Stimulated activated CD4-positive, alpha-beta T cell treated with anti-CD3 and anti-CD28 coated beads, Interleukin-4, amount 100 ng/mL, for 48 hours (primary cell): ENCODE results near the gene OTUD3.
"Not testable (repeated sequence)": the region's sequence is repeated elsewhere in the genome, so short reads cannot be mapped to it uniquely, and the experiment has no call there.

Experiments used
- DNase-seq, 2 donors: peaks; one replicate each; pipeline ENCODE4 v3.0.0-alpha.2; 2020; ENCODE audit warnings: low read depth in 2 of 2

OTUD3 gene

GRCh38 chr1:19882111-19883071 lies at the start of gene OTUD3:
Gene OTUD3, plus strand, starts transcription at chr1:19882395. Its CDS starts 119 bp downstream, at chr1:19882514.
- peak; percentile 83 to 92 for DNase-seq

DNA sequence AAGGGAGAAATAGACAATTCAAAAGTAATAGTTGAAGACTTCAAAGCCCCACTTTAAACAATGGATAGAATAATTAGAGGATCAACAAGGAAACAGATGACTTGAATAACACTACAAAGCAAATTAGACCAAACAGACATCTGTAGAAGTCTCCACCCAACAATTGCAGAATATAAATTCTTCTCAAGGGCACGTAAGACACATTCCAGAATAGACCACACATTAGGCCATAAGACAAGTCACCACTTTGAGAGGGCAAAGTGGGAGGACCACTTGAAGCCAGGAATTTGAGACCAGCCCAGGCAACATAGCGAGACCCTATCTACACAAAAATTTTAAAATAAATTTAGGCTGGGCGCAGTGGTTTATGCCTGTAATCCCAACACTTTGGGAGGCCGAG lies 46.6 kb upstream of the OTUD3 start:
- DNase-seq: no peak

DNA sequence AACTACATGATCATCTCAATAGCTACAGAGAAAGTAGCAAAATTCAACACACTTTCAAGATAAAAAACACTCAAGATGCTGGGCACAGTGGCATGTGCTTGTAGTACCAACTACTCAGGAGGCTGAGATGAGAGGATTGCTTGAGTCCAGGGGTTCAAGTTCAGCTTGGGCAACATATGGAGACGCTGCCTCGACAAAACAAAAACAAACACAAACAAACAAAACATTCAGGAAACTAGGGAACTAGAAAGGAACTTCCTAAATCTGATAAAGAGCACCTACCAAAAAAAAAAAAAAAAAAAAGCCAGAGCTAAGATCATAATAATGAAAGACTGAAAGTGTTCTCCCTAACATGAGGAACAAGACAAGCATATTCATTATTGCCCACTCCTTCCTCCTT lies 44.3 kb upstream of the OTUD3 start:
- DNase-seq: no peak

GRCh38 chr1:19840228-19840627 lies 42.0 kb upstream of the OTUD3 start:
- no peak for DNase-seq

GRCh38 chr1:19844731-19845495 lies 37.3 kb upstream of the OTUD3 start:
- no peak for DNase-seq

DNA sequence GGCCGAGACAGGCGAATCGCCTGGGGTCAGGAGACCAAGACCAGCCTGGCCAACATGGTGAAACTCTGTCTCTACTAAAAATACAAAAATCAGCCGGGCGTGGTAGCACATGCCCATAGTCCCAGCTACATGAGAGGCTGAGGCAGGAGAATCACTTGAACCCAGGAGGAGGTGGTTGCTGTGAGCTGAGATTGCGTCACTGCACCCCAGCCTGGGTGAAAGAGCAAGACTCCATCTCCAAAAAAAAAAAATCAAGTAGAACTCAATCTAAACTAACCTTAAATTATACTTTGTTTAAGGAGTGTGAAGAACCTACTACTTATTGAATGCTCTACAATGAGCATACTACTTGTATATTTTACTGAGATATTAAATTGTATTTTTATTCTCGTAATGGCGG lies 36.6 kb upstream of the OTUD3 start:
- no peak for DNase-seq

GRCh38 chr1:19846338-19846737 lies 35.9 kb upstream of the OTUD3 start:
- DNase-seq: no peak

DNA sequence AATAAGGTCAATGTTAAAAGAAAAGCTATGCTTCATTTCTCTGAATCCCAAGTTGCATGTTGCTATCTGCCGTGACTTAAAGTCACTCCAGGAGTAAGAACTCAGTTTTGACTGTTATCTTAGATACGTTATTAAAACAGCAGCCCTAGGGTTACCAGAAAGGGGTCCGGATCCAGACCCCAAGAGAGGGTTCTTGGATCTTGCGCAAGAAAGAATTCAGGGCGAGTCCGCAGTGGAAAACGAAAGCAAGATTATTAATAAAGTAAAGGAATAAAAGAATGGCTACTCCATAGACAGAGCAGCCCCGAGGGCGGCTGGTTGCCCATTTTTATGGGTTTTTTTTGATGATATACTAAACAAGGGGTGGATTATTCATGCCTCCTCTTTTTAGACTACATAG lies 34.9 kb upstream of the OTUD3 start:
- DNase-seq: not testable (repeated sequence)

GRCh38 chr1:19849307-19849706 lies 32.9 kb upstream of the OTUD3 start:
- not testable (repeated sequence) for DNase-seq

- DNase-seq: no peak
These were observed 32.0 kb upstream of the OTUD3 start for GRCh38 chr1:19850214-19850613.

- DNase-seq: no peak
These were observed 30.2 kb upstream of the OTUD3 start for GRCh38 chr1:19852036-19852435.

DNA sequence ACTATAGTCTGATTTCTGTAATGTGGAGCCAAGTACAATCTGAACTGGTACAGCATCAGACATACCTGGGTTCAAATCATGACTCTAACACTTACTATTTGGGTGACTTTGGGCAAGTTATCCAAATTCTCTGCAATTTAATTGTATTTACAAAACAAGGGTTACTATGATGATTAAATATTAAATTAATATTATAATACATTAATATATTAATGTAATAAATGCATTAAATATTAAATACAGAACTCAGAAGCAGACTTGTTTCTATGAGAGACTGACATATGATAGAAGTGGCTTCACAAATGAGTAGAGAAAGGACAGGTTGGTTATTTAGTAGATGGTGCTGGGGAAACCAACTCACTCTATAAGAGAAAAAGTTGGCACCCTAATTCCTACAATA lies 27.3 kb upstream of the OTUD3 start:
- DNase-seq: no peak

- no peak for DNase-seq
These were observed 23.3 kb upstream of the OTUD3 start for GRCh38 chr1:19858893-19859292.

DNA sequence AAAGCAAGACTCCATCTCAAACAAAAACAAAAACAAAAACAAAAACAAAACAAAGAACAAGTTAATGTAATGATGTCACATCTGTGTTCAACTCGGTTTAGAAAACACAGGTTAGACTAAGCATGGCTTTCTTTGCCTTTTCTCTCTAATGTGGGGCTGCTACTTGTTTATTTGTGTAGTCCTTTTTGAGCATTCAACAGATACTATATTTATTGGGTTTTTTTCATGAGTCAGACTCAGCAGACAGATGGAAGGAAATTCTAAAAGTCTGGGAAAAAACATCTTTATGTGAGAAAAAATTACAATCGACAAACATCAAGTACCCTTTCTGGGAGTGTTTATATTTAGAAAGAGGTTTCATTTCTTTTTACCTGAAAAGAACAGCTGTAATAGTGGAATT lies 22.3 kb upstream of the OTUD3 start:
- no peak for DNase-seq

GRCh38 chr1:19860418-19860817 lies 21.8 kb upstream of the OTUD3 start:
- DNase-seq: no peak

- DNase-seq: no peak
These were observed 21.2 kb upstream of the OTUD3 start for GRCh38 chr1:19861034-19861433.

DNA sequence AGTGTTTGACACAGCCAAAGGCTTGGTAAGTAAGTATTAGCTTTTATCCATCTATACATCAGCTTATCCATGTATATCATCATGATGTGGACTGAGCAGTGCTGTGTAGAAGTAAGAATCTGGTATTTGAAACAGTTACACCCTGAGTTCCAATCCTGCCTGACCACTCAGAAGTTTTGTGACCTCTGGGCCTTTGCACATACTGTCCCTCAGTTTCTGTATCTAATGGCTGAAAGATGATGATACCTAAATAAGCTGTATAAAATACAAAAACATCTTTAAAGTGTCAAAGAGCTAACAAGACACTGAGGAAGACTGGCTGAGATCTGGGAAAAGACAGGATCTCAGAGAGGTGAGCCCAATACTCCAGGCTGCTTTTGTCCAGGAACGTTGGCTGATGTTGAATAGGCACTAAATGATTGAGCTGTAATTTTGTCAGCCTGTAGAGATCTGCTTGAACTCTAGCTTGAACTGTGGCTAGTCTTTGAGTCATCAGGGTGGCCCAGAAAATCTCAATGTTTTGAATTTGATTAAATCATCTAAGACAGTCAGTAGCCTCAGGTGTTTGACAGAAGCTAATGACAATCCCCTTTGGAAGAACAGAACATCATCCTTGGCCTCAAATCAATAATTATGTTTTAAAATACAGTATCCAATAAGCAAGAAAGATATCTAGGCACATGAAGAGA lies 20.2 kb upstream of the OTUD3 start:
- DNase-seq: no peak

- DNase-seq: no peak
These were observed 19.3 kb upstream of the OTUD3 start for GRCh38 chr1:19862944-19863343.

GRCh38 chr1:19864570-19865160 lies 17.5 kb upstream of the OTUD3 start:
- no peak for DNase-seq

DNA sequence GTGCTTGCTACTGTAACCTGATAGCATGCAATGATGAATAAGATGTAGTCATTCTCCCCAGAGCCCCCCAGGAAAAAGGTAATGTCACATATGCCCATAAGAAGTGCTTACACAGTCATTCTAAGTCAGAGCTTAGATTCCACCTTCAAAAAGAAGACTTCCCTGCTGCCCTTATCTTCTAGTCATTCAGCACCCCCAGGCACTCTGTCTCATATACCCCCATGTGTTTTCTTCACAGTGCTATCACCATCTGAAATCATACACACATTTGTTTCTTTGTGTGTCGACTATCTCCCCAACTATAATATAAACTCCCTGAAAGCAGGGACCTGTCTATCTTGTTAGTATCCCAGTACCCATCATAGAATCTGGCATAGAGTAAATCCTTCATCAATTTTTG lies 16.2 kb upstream of the OTUD3 start:
- DNase-seq: no peak

DNA sequence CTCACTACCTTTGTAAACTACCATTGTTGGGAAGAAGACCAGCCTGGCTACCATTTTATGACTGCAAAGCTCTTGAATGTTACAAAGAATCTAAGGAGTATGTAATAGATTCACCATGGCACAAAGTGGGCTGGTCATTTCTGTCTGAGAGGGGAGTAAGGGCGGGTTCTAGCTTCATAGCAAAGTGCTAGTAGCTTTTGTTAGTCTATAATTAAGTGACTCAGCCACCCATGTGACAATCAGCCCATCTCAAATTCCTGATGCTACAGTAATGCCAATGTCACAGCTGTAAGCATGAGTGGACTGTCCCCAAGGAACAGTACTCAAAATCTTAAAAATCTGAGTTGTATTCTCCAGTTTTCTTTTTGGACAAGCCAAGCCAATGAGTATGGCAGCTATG lies 15.4 kb upstream of the OTUD3 start:
- no peak for DNase-seq

GRCh38 chr1:19868575-19868974 lies 13.6 kb upstream of the OTUD3 start:
- DNase-seq: not testable (repeated sequence)
